IgD-negative memory B cell (primary cell): ENCODE results near the gene TNFRSF21. TPM values are rescaled to one million over a fixed set of nuclear protein-coding genes. Genes with fewer than 3 reads are reported as not detected.

Source experiments
- polyA plus RNA-seq: library from polyadenylated mRNA; unstranded; fragments of 300-500 nt; fragmentation: Illumina TruSeq; gene quantifications from one replicate; pipeline ENCODE4 v1.2.3, GENCODE V29; 2021

Gene TNFRSF21
- polyA plus RNA-seq, 1 donor from 2014 or later, result 0.31 TPM

Other genes with a start within 250 kb of the TNFRSF21 start
- 5.7 TPM for gene CD2AP, start 167.9 kb upstream of the TNFRSF21 start, polyA plus RNA-seq